A549 treated with dexamethasone at 1 μM for 4 hours (cell line): Measurements from ENCODE around the gene OR1L8. TPM values are rescaled to one million over a fixed set of nuclear protein-coding genes. Genes with fewer than 3 reads are reported as not detected.

Experiments
- total RNA-seq: library from RNA; stranded (reverse); fragments of 200-300 nt; extraction: Qiagen RNA extraction; gene quantifications from 5 replicates; pipeline ENCODE4 v1.2.3, GENCODE V29; 2022

The OR1L8 gene
- not detected in 5 replicates for total RNA-seq

GRCh38 chr9:122583284-122583683 lies at the start of gene OR1L8:
OR1L8 (minus strand) TSS chr9:122583384; CDS start chr9:122568477, 14,907 bp downstream.

GRCh38 chr9:122614362-122614761 lies 31.2 kb upstream of the OR1L8 start, which contains the start of gene OR1Q1:
OR1Q1 (plus strand) TSS chr9:122614738; CDS start chr9:122614738, 0 bp downstream.

GRCh38 chr9:122552812-122553211 lies 30.4 kb downstream of the OR1L8 start, which contains the start of gene OR1N2:
OR1N2 (plus strand) TSS chr9:122553112; CDS start chr9:122553212, 100 bp downstream.

GRCh38 chr9:122527193-122527592 lies 56.0 kb downstream of the OR1L8 start, which contains the start of gene OR1N1:
OR1N1 (minus strand) TSS chr9:122527293; CDS start chr9:122527293, 0 bp downstream.

GRCh38 chr9:122518841-122519240 lies 64.3 kb downstream of the OR1L8 start, which contains the start of gene OR1J4:
OR1J4 (plus strand) TSS chr9:122519141; CDS start chr9:122519141, 0 bp downstream.

Other genes with a start within 250 kb of the OR1L8 start
- gene PTGS1, start 212.4 kb downstream of the OR1L8 start, total RNA-seq, result 1.4 to 2.3 TPM (median 1.8 TPM) in 5 replicates
- gene OR1J1, start 105.5 kb downstream of the OR1L8 start, total RNA-seq, result not detected in 5 replicates
- gene OR1J2, start 72.6 kb downstream of the OR1L8 start, total RNA-seq, result not detected in 5 replicates
- gene OR1J4, start 64.2 kb downstream of the OR1L8 start, total RNA-seq, result not detected in 5 replicates
- gene OR1N1, start 56.1 kb downstream of the OR1L8 start, total RNA-seq, result not detected in 5 replicates
- not detected in 5 replicates for gene OR1N2, start 30.3 kb downstream of the OR1L8 start, total RNA-seq
- 0.16 TPM in 1 of 5 replicates, not detected in the others for gene OR1Q1, start 31.4 kb upstream of the OR1L8 start, total RNA-seq
- not detected in 5 replicates for gene OR1B1, start 74.2 kb upstream of the OR1L8 start, total RNA-seq
- gene OR1L1, start 78.3 kb upstream of the OR1L8 start, total RNA-seq, result not detected in 5 replicates
- gene OR1L3, start 91.7 kb upstream of the OR1L8 start, total RNA-seq, result not detected in 5 replicates
- gene OR1L4, start 140.6 kb upstream of the OR1L8 start, total RNA-seq, result not detected in 5 replicates
- gene OR1L6, start 158.9 kb upstream of the OR1L8 start, total RNA-seq, result not detected in 5 replicates
- not detected in 5 replicates for gene OR5C1, start 205.5 kb upstream of the OR1L8 start, total RNA-seq
- gene OR1K1, start 216.7 kb upstream of the OR1L8 start, total RNA-seq, result not detected in 5 replicates
- gene PDCL, start 245.2 kb upstream of the OR1L8 start, total RNA-seq, result 15.1 to 20.0 TPM (median 17.7 TPM) in 5 replicates